A549 (cell line): ENCODE results near the gene PRR13. TPM values are rescaled to one million over a fixed set of nuclear protein-coding genes. Genes with fewer than 3 reads are reported as not detected.

Experiments used
- ATAC-seq, 2 experiments: fragments of 200-7000 bp in 1 of 2; fragments of >200 bp in 1 of 2; cut with Nextera tagmentation in 1 of 2; cut with Tn5 transposase in 1 of 2; 3 replicates each; pipeline versions ENCODE4 v1.8.0 to v1.9.1; 2018 to 2020; ENCODE audit warnings: mild to moderate bottlenecking in 1 of 2, moderate library complexity in 1 of 2
- CTCF ChIA-PET: fragments of 300-600 bp; sonication (Branson Sonifier 250); formaldehyde crosslinking; extraction: SDS; loops from one replicate; lab custom pipeline; 2021; ENCODE audit warnings: antibody characterized with exemption, inconsistent platforms; lab: Yijun Ruan, JAX
- POLR2A ChIA-PET: fragments of 350-600 bp; formaldehyde crosslinking; extraction: SDS; loops from one replicate; lab custom pipeline; 2021; ENCODE audit warnings: antibody characterized with exemption, inconsistent platforms; lab: Yijun Ruan, JAX
- DNase-seq, 2 experiments: peaks; one replicate each; pipeline versions ENCODE4 v3.0.0 to v3.0.0-alpha.2; 2011 to 2016; ENCODE audit warnings: low read depth in 1 of 2, low spot score in 1 of 2
- FAIRE-seq: peaks from 2 replicates; lab custom pipeline; 2011; peaks lifted over from hg19 to GRCh38; lab: Jason Lieb, UNC
- H3K27ac ChIP-seq, 2 experiments: fragments of >200 bp; sonication (Bioruptor Twin); formaldehyde crosslinking; 3 replicates each; pipeline ENCODE4 v1.5.1; 2016 to 2017
- H3K4me1 ChIP-seq: fragments of >200 bp; sonication (Bioruptor Twin); formaldehyde crosslinking; 3 replicates; pipeline ENCODE4 v1.6.1; 2016
- H3K4me2 ChIP-seq: fragments of >200 bp; sonication (Bioruptor Twin); formaldehyde crosslinking; 3 replicates; pipeline ENCODE4 v1.6.1; 2016
- H3K4me3 ChIP-seq: fragments of >200 bp; sonication (Bioruptor Twin); formaldehyde crosslinking; 3 replicates; pipeline ENCODE4 v1.5.1; 2016
- H3K9me3 ChIP-seq: fragments of >200 bp; sonication (Bioruptor Twin); formaldehyde crosslinking; 3 replicates; pipeline ENCODE4 v1.6.1; 2016
- ATOH8 ChIP-seq: fragments of 250-450 bp; sonication (Bioruptor Pico); IDR thresholded peaks from 2 replicates; pipeline ENCODE4 v1.5.0; 2020; ENCODE audit warnings: low read depth, mild to moderate bottlenecking, moderate library complexity
- CHD2 ChIP-seq: fragments of 150-350 bp; IDR thresholded peaks from 2 replicates; pipeline ENCODE4 v1.6.1; 2014; ENCODE audit warnings: low read length; ENCODE audit not compliant: partially characterized antibody
- CHD4 ChIP-seq: fragments of 200-600 bp; sonication (generic); IDR thresholded peaks from 2 replicates; pipeline ENCODE4 v1.6.1; 2016; ENCODE audit warnings: antibody characterized with exemption, mild to moderate bottlenecking, borderline replicate concordance
- ESRRA ChIP-seq: fragments of 150-350 bp; IDR thresholded peaks from 2 replicates; pipeline ENCODE4 v1.6.1; 2014; ENCODE audit warnings: mild to moderate bottlenecking, low read length, borderline replicate concordance
- FOSB ChIP-seq: fragments of 250-450 bp; sonication (Bioruptor Pico); IDR thresholded peaks from 2 replicates; pipeline ENCODE4 v1.5.0; 2020; ENCODE audit warnings: mild to moderate bottlenecking, moderate library complexity
- FOSL2 ChIP-seq, 2 experiments: fragments of 450-650 bp in 1 of 2; fragments of >200 bp in 1 of 2; sonication (Bioruptor Twin) in 1 of 2; formaldehyde crosslinking; IDR thresholded peaks; 2 replicates each; pipeline versions ENCODE4 v1.5.0 to v1.6.1; 2016 to 2020; ENCODE audit warnings: mild to moderate bottlenecking in 1 of 2, moderate library complexity in 1 of 2
- FOXS1 ChIP-seq: fragments of 250-450 bp; sonication (Bioruptor Pico); IDR thresholded peaks from 2 replicates; pipeline ENCODE4 v1.5.0; 2020; ENCODE audit warnings: mild to moderate bottlenecking, moderate library complexity
- HES2 ChIP-seq: fragments of >200 bp; sonication (Bioruptor Twin); formaldehyde crosslinking; IDR thresholded peaks from 2 replicates; pipeline ENCODE4 v1.6.1; 2016
- JUN ChIP-seq, 2 experiments: fragments of >200 bp; sonication (Bioruptor Twin); formaldehyde crosslinking; IDR thresholded peaks; 2 replicates in 1 of 2; 3 replicates in 1 of 2; pipeline ENCODE4 v1.6.1; 2016 to 2017
- MAZ ChIP-seq: fragments of 150-350 bp; IDR thresholded peaks from 2 replicates; pipeline ENCODE4 v1.6.1; 2014; ENCODE audit warnings: antibody characterized with exemption, low read depth, low read length, borderline replicate concordance
- MYC ChIP-seq: IDR thresholded peaks from 2 replicates; pipeline ENCODE4 v1.6.1; 2012; ENCODE audit warnings: mild to moderate bottlenecking, inconsistent platforms, low read length, improper control_type of control experiment, borderline replicate concordance
- NFE2L2 ChIP-seq: fragments of 150-350 bp; conservative IDR thresholded peaks from 2 replicates; pipeline ENCODE4 v1.6.1; 2014; ENCODE audit warnings: low read length
- NR3C1 ChIP-seq: fragments of >200 bp; sonication (Bioruptor Twin); formaldehyde crosslinking; IDR thresholded peaks from 3 replicates; pipeline ENCODE4 v1.6.1; 2017
- PBX3 ChIP-seq: IDR thresholded peaks from 2 replicates; pipeline ENCODE4 v1.6.1; 2012
- POLR2AphosphoS2 ChIP-seq: conservative IDR thresholded peaks from 2 replicates; pipeline ENCODE4 v1.6.1; 2012; ENCODE audit warnings: low read length, improper control_type of control experiment, inconsistent platforms
- RFX5 ChIP-seq: fragments of 450-650 bp; IDR thresholded peaks from 2 replicates; pipeline ENCODE4 v1.7.1; 2014; ENCODE audit warnings: antibody characterized with exemption, mild to moderate bottlenecking, moderate library complexity
- SMC3 ChIP-seq: fragments of >200 bp; sonication (Bioruptor Twin); formaldehyde crosslinking; IDR thresholded peaks from 3 replicates; pipeline ENCODE4 v1.6.1; 2018; ENCODE audit warnings: inconsistent platforms
- TP53 ChIP-seq: fragments of 250-450 bp; sonication (Bioruptor Pico); IDR thresholded peaks from 2 replicates; pipeline ENCODE4 v1.5.0; 2021; ENCODE audit warnings: mild to moderate bottlenecking, moderate library complexity
- ZNF302 ChIP-seq: fragments of 250-450 bp; sonication (Bioruptor Pico); IDR thresholded peaks from 2 replicates; pipeline ENCODE4 v1.9.0; 2021; ENCODE audit warnings: inconsistent platforms, mild to moderate bottlenecking, moderate library complexity
- ZSCAN20 ChIP-seq: fragments of 250-450 bp; sonication (Bioruptor Pico); IDR thresholded peaks from 2 replicates; pipeline ENCODE4 v1.8.0; 2022; ENCODE audit warnings: mild to moderate bottlenecking, moderate library complexity
- WGBS: methylation state at CpG from one replicate; pipeline ENCODE4 v1.1.6; 2017; ENCODE audit errors: missing lambda C conversion rate; 5-methylcytosine and 5-hydroxymethylcytosine counted together
- polyA plus RNA-seq, 4 experiments: library from polyadenylated mRNA; depleted of rRNA in 3 of 4; stranded (reverse); fragments of >200 nt; fragmentation: RNase III in 1 of 4; extraction: RNeasy Plus Mini Kit Qiagen cat#74134 plus additional on column Dnase treatment in 1 of 4; gene quantifications; 2 replicates in 3 of 4; 3 replicates in 1 of 4; pipeline ENCODE4 v1.2.3, GENCODE V29; 2011 to 2017

The PRR13 gene
- polyA plus RNA-seq, 2 of the 4 experiments (the other 2 are of a cell fraction): 203 to 221 TPM

- ChIA-PET CTCF (no interaction called here), POLR2A (no interaction called here)
- H3K9me3 ChIP-seq: no peaks in the 10 kb centered on the region
- no peak for TF ChIP-seq FOSB
- TF ChIP-seq NFE2L2: no peak
- TF ChIP-seq POLR2AphosphoS2: 0 out of 2 replicates have a peak, but pooled peaks have one; percentile 48
- no peak for TF ChIP-seq FOXS1 (CRISPR knock-in tag)
- no peak for TF ChIP-seq HES2
- H3K4me2 ChIP-seq: no peak overlapping the region
- no peak for DNase-seq
- no peak for ATAC-seq
- peaks cover 42% of the 10 kb centered on the region for H3K4me1 ChIP-seq
- H3K4me3 ChIP-seq: no peak overlapping the region
- WGBS: 81% methylated on average over 6 of the region's 6 CpGs
- H3K27ac ChIP-seq: no peak overlapping the region
- no peak for FAIRE-seq
Measured at GRCh38 chr12:53456654-53457366, 15.3 kb downstream of the PRR13 start.

GRCh38 chr12:53459097-53459496, 17.6 kb downstream of the PRR13 start:
- H3K4me3 ChIP-seq: no peak overlapping the region
- no peak overlapping the region for H3K27ac ChIP-seq
- ChIA-PET CTCF (interaction anchor here (1.2 to 2.2 kb wide), 3 partner anchors 8 to 17 kb away, joined by 3 to 12 read pairs (median 3); no protein-coding TSS in a partner anchor), POLR2A (interaction anchor here (0.8 to 1.4 kb wide), 2 partner anchors 15 to 18 kb away, joined by 3 to 4 read pairs; no protein-coding TSS in a partner anchor)
- no peak for TF ChIP-seq NR3C1
- TF ChIP-seq RFX5: no peak
- no peak for TF ChIP-seq ZNF302 (CRISPR knock-in tag)
- no peak for TF ChIP-seq HES2
- TF ChIP-seq FOSL2 (IDR thresholded peaks at IDR 0.05): no peak
- TF ChIP-seq FOSL2 (CRISPR knock-in tag; IDR thresholded peaks at IDR 0.05): no peak
- TF ChIP-seq MAZ: no peak
- no peak for TF ChIP-seq PBX3
- TF ChIP-seq ESRRA: no peak
- TF ChIP-seq ZSCAN20 (CRISPR knock-in tag): no peak
- TF ChIP-seq CHD2: no peak
- no peak for TF ChIP-seq MYC
- TF ChIP-seq JUN (IDR thresholded peaks at IDR 0.05): no peak
- no peak for TF ChIP-seq TP53 (CRISPR knock-in tag)
- FAIRE-seq (no peak), ATAC-seq (no peak), DNase-seq (no peak)
- 92% methylated on average over 4 of the region's 4 CpGs for WGBS
- no peaks in the 10 kb centered on the region for H3K9me3 ChIP-seq
- no peak overlapping the region for H3K4me2 ChIP-seq
- H3K4me1 ChIP-seq: peaks cover 59% of the 10 kb centered on the region

- FAIRE-seq (no peak), DNase-seq (no peak), ATAC-seq (no peak)
- Histone ChIP-seq H3K4me2 (no peak overlapping the region), H3K9me3 (no peaks in the 10 kb centered on the region), H3K4me3 (no peak overlapping the region), H3K27ac (no peak overlapping the region), H3K4me1 (peaks cover 54% of the 10 kb centered on the region; the same call in 2 of the 3 replicates)
- ChIA-PET CTCF (interaction anchor here (1.0 to 2.1 kb wide), 3 partner anchors 15 to 116 kb away, joined by 3 to 7 read pairs (median 4); no protein-coding TSS in a partner anchor), POLR2A (no interaction called here)
- WGBS: 74% methylated on average over 3 of the region's 3 CpGs
- TF ChIP-seq POLR2AphosphoS2 (0 out of 2 replicates have a peak, but pooled peaks have one; percentile 20), CHD4 (no peak), JUN (IDR thresholded peaks at IDR 0.05) (0 out of 5 replicates have a peak, but pooled peaks of 1 of the 2 experiments have one; percentile 27), ATOH8 (CRISPR knock-in tag) (no peak), SMC3 (no peak)
Measured at GRCh38 chr12:53461059-53461458, 19.5 kb downstream of the PRR13 start.
